H9 (cell line): ENCODE results near the gene IGSF10. TPM values are rescaled to one million over a fixed set of nuclear protein-coding genes. Genes with fewer than 3 reads are reported as not detected.

Source experiments
- DNase-seq: peaks from one replicate; pipeline ENCODE4 v3.0.0-alpha.2; 2017
- H2AFZ ChIP-seq: one replicate; pipeline ENCODE4 v1.6.1; 2013; ENCODE audit warnings: mild to moderate bottlenecking, low read length, control low read depth, moderate library complexity
- H2AK5ac ChIP-seq: 2 replicates; pipeline ENCODE4 v1.6.1; 2013; ENCODE audit warnings: low read length, control low read depth, mixed read lengths; ENCODE audit not compliant: insufficient read length
- H2BK120ac ChIP-seq: one replicate; pipeline ENCODE4 v1.6.1; 2013; ENCODE audit warnings: low read depth, mild to moderate bottlenecking, low read length, control low read depth, inconsistent platforms; ENCODE audit not compliant: poor library complexity, severe bottlenecking
- H2BK12ac ChIP-seq: 2 replicates; pipeline ENCODE4 v1.6.1; 2013; ENCODE audit warnings: low read length, control low read depth, mixed read lengths, low read depth; ENCODE audit not compliant: insufficient read length
- H2BK15ac ChIP-seq: 2 replicates; pipeline ENCODE4 v1.6.1; 2013; ENCODE audit warnings: low read depth, low read length, control low read depth
- H2BK20ac ChIP-seq: one replicate; pipeline ENCODE4 v1.6.1; 2013; ENCODE audit warnings: low read depth, mild to moderate bottlenecking, low read length, control low read depth, inconsistent platforms; ENCODE audit not compliant: poor library complexity, severe bottlenecking
- H2BK5ac ChIP-seq: 2 replicates; pipeline ENCODE4 v1.6.1; 2013; ENCODE audit warnings: low read length, control low read depth, mixed read lengths; ENCODE audit not compliant: insufficient read length
- H3K14ac ChIP-seq: 2 replicates; pipeline ENCODE4 v1.6.1; 2013; ENCODE audit warnings: low read length, control low read depth; ENCODE audit not compliant: insufficient read depth
- H3K18ac ChIP-seq: 2 replicates; pipeline ENCODE4 v1.6.1; 2013; ENCODE audit warnings: low read depth, mild to moderate bottlenecking, mixed read lengths, low read length, control low read depth; ENCODE audit not compliant: insufficient read length
- H3K23ac ChIP-seq: 2 replicates; pipeline ENCODE4 v1.6.1; 2013; ENCODE audit warnings: low read length, control low read depth, mixed read lengths, low read depth; ENCODE audit not compliant: insufficient read length
- H3K23me2 ChIP-seq: 2 replicates; pipeline ENCODE4 v1.6.1; 2013; ENCODE audit warnings: low read depth, mild to moderate bottlenecking, mixed read lengths, low read length, control low read depth; ENCODE audit not compliant: insufficient read length, poor library complexity, severe bottlenecking
- H3K27ac ChIP-seq: 2 replicates; pipeline ENCODE4 v1.5.1; 2013; ENCODE audit warnings: low read length, control low read depth, mixed read lengths, low read depth; ENCODE audit not compliant: insufficient read length
- H3K27me3 ChIP-seq: 2 replicates; pipeline ENCODE4 v1.6.1; 2013; ENCODE audit warnings: low read length, control low read depth, inconsistent platforms; ENCODE audit not compliant: insufficient read depth
- H3K4ac ChIP-seq: 2 replicates; pipeline ENCODE4 v1.6.1; 2013; ENCODE audit warnings: low read depth, mild to moderate bottlenecking, control low read depth, inconsistent platforms, low read length, moderate library complexity
- H3K4me1 ChIP-seq: 2 replicates; pipeline ENCODE4 v1.6.1; 2013; ENCODE audit warnings: low read length, control low read depth, inconsistent platforms; ENCODE audit not compliant: insufficient read depth
- H3K4me2 ChIP-seq: 2 replicates; pipeline ENCODE4 v1.6.1; 2013; ENCODE audit warnings: low read length, control low read depth, mixed read lengths; ENCODE audit not compliant: insufficient read length, insufficient read depth
- H3K56ac ChIP-seq: 2 replicates; pipeline ENCODE4 v1.6.1; 2013; ENCODE audit warnings: low read depth, mild to moderate bottlenecking, mixed read lengths, low read length, control low read depth; ENCODE audit not compliant: insufficient read length
- H3K79me1 ChIP-seq: 2 replicates; pipeline ENCODE4 v1.6.1; 2013; ENCODE audit warnings: low read depth, mild to moderate bottlenecking, moderate library complexity, low read length, control low read depth, inconsistent platforms; ENCODE audit not compliant: insufficient read depth, poor library complexity, severe bottlenecking
- H3K79me2 ChIP-seq: 2 replicates; pipeline ENCODE4 v1.6.1; 2013; ENCODE audit warnings: low read length, control low read depth, inconsistent platforms; ENCODE audit not compliant: insufficient read depth
- H3K9ac ChIP-seq: 2 replicates; pipeline ENCODE4 v1.6.1; 2013; ENCODE audit warnings: low read length, control low read depth, mixed read lengths; ENCODE audit not compliant: insufficient read length; ENCODE audit errors: extremely low read depth
- H3K9me3 ChIP-seq: one replicate; pipeline ENCODE4 v1.6.1; 2013; ENCODE audit warnings: low read depth, low read length, inconsistent platforms; ENCODE audit not compliant: control insufficient read depth
- H3T11ph ChIP-seq: one replicate; pipeline ENCODE4 v1.6.1; 2013; ENCODE audit warnings: mild to moderate bottlenecking, low read length, control low read depth, inconsistent platforms
- H4K20me1 ChIP-seq: one replicate; pipeline ENCODE4 v1.6.1; 2013; ENCODE audit not compliant: control insufficient read depth, insufficient read length, insufficient read depth
- H4K5ac ChIP-seq: 2 replicates; pipeline ENCODE4 v1.6.1; 2013; ENCODE audit warnings: low read depth, mild to moderate bottlenecking, mixed read lengths, low read length, control low read depth; ENCODE audit not compliant: insufficient read length
- H4K8ac ChIP-seq: replicated peaks from 2 replicates; pipeline ENCODE4 v1.6.1; 2013; ENCODE audit warnings: low read length, control low read depth, mixed read lengths, low read depth; ENCODE audit not compliant: insufficient read length
- H4K91ac ChIP-seq: 2 replicates; pipeline ENCODE4 v1.6.1; 2013; ENCODE audit warnings: low read depth, mild to moderate bottlenecking, moderate library complexity, mixed read lengths, low read length, control low read depth; ENCODE audit not compliant: insufficient read length
- H3K27ac Mint-ChIP-seq, 3 experiments: 2 replicates in 2 of 3; 3 replicates in 1 of 3; pipeline ENCODE4 v1.8.0; 2020 to 2021; ENCODE audit warnings: mixed read lengths in 3 of 3, mild to moderate bottlenecking in 1 of 3, moderate library complexity in 1 of 3
- H3K27me3 Mint-ChIP-seq: 2 replicates; pipeline ENCODE4 v1.8.0; 2021; ENCODE audit warnings: low read depth, mild to moderate bottlenecking, moderate library complexity, mixed read lengths
- H3K36me3 Mint-ChIP-seq, 3 experiments: 2 replicates in 2 of 3; 3 replicates in 1 of 3; pipeline ENCODE4 v1.8.0; 2020 to 2021; ENCODE audit warnings: low read depth in 3 of 3, mixed read lengths in 3 of 3; ENCODE audit not compliant: insufficient read depth in 1 of 3
- H3K4me1 Mint-ChIP-seq, 2 experiments: 2 replicates each; pipeline ENCODE4 v1.8.0; 2020; ENCODE audit warnings: mixed read lengths in 2 of 2
- H3K4me3 Mint-ChIP-seq, 2 experiments: 2 replicates in 1 of 2; 3 replicates in 1 of 2; pipeline ENCODE4 v1.8.0; 2020 to 2021; ENCODE audit warnings: mild to moderate bottlenecking in 2 of 2, mixed read lengths in 2 of 2, moderate library complexity in 1 of 2
- H3K9me3 Mint-ChIP-seq, 2 experiments: 2 replicates in 1 of 2; 3 replicates in 1 of 2; pipeline ENCODE4 v1.8.0; 2020; ENCODE audit warnings: mild to moderate bottlenecking in 2 of 2, mixed read lengths in 2 of 2, moderate library complexity in 1 of 2
- CTCF ChIP-seq: fragments of 200-600 bp; sonication (generic); conservative IDR thresholded peaks from 3 replicates; pipeline ENCODE4 v1.8.0; 2021; ENCODE audit warnings: antibody characterized with exemption, mild to moderate bottlenecking
- WGBS: extraction: QIAGEN DNeasy Blood & Tissue Kit; methylation state at CpG from one replicate; pipeline ENCODE4 v1.1.7; 2013; ENCODE audit warnings: missing lambda C conversion rate, low lambda C conversion rate, mixed read lengths; ENCODE audit not compliant: insufficient read length; ENCODE audit errors: extremely low coverage; 5-methylcytosine and 5-hydroxymethylcytosine counted together
- total RNA-seq: library from RNA; stranded (reverse); gene quantifications from 2 replicates; pipeline ENCODE4 v1.2.1, GENCODE V29; 2021

The IGSF10 gene
- total RNA-seq, 1 experiment from 2014 or later = 0.20 TPM

GRCh38 chr3:151479452-151479851, 18.6 kb upstream of the IGSF10 start:
- no peak overlapping the region for H3K18ac ChIP-seq
- Mint-ChIP-seq H3K27me3 (no peaks in the 10 kb centered on the region), H3K4me3 (no peak overlapping the region), H3K36me3 (no peaks in the 10 kb centered on the region; a peak in 2 of 7 replicates), H3K27ac (no peak overlapping the region), H3K9me3 (no peaks in the 10 kb centered on the region), H3K4me1 (peaks cover 13 to 22% of the 10 kb centered on the region in 2 experiments)
- H2BK15ac ChIP-seq = no peak overlapping the region
- H4K5ac ChIP-seq = no peak overlapping the region
- no peak overlapping the region for H2BK12ac ChIP-seq
- no peak overlapping the region for H2AK5ac ChIP-seq
- no peak overlapping the region for H2BK120ac ChIP-seq
- H2AFZ ChIP-seq = no peak overlapping the region
- H3K79me2 ChIP-seq = no peaks in the 10 kb centered on the region
- H4K91ac ChIP-seq = no peak overlapping the region
- no peak overlapping the region for H3K56ac ChIP-seq
- no peak overlapping the region for H3K4me2 ChIP-seq
- H3K23me2 ChIP-seq = no peaks in the 10 kb centered on the region
- H3K79me1 ChIP-seq = no peaks in the 10 kb centered on the region
- no peak overlapping the region for H3K14ac ChIP-seq
- DNase-seq = no peak
- no peaks in the 10 kb centered on the region for H4K20me1 ChIP-seq
- H3K9ac ChIP-seq = no peak overlapping the region
- no peaks in the 10 kb centered on the region; the same call in 1 of the 2 replicates for H3K4me1 ChIP-seq
- H3K27me3 ChIP-seq = no peaks in the 10 kb centered on the region
- no peak overlapping the region for H2BK5ac ChIP-seq
- no peak for TF ChIP-seq CTCF
- no peak overlapping the region for H3K27ac ChIP-seq
- no peaks in the 10 kb centered on the region for H3K9me3 ChIP-seq
- H3T11ph ChIP-seq = no peak overlapping the region
- no CpG with 5 or more reads among the region's 1 CpG for WGBS
- no peak overlapping the region for H4K8ac ChIP-seq
- H3K4ac ChIP-seq = no peak overlapping the region
- no peak overlapping the region for H2BK20ac ChIP-seq
- no peak overlapping the region for H3K23ac ChIP-seq
